ENCODE measurements around the gene ATXN1.

The ATXN1 gene

DNA sequence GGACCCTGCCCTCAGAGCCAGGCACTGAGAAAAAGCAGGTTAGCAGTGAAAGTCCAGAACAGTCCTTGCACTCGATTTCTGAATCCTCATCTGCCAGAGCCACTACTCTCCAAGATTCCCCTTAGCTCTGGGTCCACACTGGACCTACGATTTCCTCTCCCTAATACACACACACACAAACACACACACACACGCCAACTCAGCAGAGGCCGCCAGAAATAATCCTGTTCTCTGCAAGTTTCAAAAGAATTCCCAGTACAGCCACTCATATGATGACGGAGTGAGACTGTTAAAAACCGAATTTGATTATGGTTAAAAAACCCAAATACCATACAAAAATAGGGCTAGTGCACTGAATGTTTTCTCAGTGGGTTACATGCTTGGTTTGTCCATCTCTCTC is 432.0 kb downstream of the ATXN1 start:
- Histone ChIP-seq H3K9me3 (ENCODE audit: insufficient read depth, low read length) (no peaks in the 10 kb centered on the region), H3K9ac (ENCODE audit: low read length) (no peak overlapping the region), H4K20me1 (ENCODE audit: insufficient read depth, low read length) (no peaks in the 10 kb centered on the region), H3K36me3 (replicated peaks; ENCODE audit: low read depth, low read length) (no peaks in the 10 kb centered on the region), H3K27me3 (ENCODE audit: low read depth, low read length) (peaks cover 7% of the 10 kb centered on the region), H3K4me2 (ENCODE audit: low read length) (no peak overlapping the region), H3K27ac (ENCODE audit: low read length) (no peak overlapping the region), H3K79me2 (ENCODE audit: low read length) (no peaks in the 10 kb centered on the region), H3K4me3 (ENCODE audit: low read length) (no peak overlapping the region), H2AFZ (ENCODE audit: low read depth, low read length) (no peak overlapping the region), H3K4me1 (ENCODE audit: low read length) (peaks cover 7% of the 10 kb centered on the region; the same call in 1 of the 2 replicates)
- TF ChIP-seq EZH2phosphoT487 (IDR thresholded peaks at IDR 0.05; ENCODE audit: low read depth) = no peak
- TF ChIP-seq, protein P1, sequence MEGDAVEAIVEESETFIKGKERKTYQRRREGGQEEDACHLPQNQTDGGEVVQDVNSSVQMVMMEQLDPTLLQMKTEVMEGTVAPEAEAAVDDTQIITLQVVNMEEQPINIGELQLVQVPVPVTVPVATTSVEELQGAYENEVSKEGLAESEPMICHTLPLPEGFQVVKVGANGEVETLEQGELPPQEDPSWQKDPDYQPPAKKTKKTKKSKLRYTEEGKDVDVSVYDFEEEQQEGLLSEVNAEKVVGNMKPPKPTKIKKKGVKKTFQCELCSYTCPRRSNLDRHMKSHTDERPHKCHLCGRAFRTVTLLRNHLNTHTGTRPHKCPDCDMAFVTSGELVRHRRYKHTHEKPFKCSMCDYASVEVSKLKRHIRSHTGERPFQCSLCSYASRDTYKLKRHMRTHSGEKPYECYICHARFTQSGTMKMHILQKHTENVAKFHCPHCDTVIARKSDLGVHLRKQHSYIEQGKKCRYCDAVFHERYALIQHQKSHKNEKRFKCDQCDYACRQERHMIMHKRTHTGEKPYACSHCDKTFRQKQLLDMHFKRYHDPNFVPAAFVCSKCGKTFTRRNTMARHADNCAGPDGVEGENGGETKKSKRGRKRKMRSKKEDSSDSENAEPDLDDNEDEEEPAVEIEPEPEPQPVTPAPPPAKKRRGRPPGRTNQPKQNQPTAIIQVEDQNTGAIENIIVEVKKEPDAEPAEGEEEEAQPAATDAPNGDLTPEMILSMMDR (IDR thresholded peaks at IDR 0.05; ENCODE audit: low read depth, low read length) = no peak

DNA sequence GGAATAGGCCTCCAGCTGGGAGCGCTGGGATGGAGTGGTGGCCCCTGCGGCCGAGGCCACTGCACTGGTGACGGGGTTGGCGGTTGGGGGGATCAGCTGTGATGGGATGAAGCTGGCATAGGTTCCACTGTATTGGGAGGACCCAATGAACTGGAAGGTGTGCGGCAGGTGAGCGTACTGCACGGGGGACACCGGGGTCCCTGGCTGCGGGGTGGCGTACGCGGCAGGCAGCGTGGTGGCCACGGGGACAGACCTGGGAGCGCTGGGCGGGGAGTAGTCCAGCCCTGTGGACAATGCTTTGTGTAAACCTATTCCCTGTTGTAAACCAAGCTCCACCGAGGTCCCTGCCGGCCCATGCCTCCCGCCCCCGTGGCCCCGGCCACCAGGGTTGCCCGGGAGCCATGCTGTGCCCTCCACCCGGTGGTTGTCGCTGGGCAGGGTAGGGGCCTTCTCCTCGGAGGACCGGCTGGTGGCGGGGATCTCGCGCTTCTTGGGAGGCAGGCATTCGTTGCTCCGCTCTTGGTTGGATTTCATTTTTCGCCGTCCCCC is 433.4 kb downstream of the ATXN1 start:
- H3K4me2 ChIP-seq (ENCODE audit: low read length) = no peak overlapping the region
- H3K79me2 ChIP-seq (ENCODE audit: low read length) = no peaks in the 10 kb centered on the region
- TF ChIP-seq, protein P1 (IDR thresholded peaks at IDR 0.05; ENCODE audit: low read depth, low read length) = no peak
- no peak for TF ChIP-seq EZH2phosphoT487 (IDR thresholded peaks at IDR 0.05; ENCODE audit: low read depth)
- H2AFZ ChIP-seq (ENCODE audit: low read depth, low read length) = no peak overlapping the region
- H3K27me3 ChIP-seq (ENCODE audit: low read depth, low read length) = peaks cover 7% of the 10 kb centered on the region
- H3K4me3 ChIP-seq (ENCODE audit: low read length) = no peak overlapping the region
- no peaks in the 10 kb centered on the region for H4K20me1 ChIP-seq (ENCODE audit: insufficient read depth, low read length)
- no peaks in the 10 kb centered on the region for H3K36me3 ChIP-seq (replicated peaks; ENCODE audit: low read depth, low read length)
- no peak overlapping the region for H3K27ac ChIP-seq (ENCODE audit: low read length)
- no peaks in the 10 kb centered on the region for H3K9me3 ChIP-seq (ENCODE audit: insufficient read depth, low read length)
- H3K9ac ChIP-seq (ENCODE audit: low read length) = no peak overlapping the region
- H3K4me1 ChIP-seq (ENCODE audit: low read length) = peaks cover 8% of the 10 kb centered on the region; the same call in 1 of the 2 replicates

DNA sequence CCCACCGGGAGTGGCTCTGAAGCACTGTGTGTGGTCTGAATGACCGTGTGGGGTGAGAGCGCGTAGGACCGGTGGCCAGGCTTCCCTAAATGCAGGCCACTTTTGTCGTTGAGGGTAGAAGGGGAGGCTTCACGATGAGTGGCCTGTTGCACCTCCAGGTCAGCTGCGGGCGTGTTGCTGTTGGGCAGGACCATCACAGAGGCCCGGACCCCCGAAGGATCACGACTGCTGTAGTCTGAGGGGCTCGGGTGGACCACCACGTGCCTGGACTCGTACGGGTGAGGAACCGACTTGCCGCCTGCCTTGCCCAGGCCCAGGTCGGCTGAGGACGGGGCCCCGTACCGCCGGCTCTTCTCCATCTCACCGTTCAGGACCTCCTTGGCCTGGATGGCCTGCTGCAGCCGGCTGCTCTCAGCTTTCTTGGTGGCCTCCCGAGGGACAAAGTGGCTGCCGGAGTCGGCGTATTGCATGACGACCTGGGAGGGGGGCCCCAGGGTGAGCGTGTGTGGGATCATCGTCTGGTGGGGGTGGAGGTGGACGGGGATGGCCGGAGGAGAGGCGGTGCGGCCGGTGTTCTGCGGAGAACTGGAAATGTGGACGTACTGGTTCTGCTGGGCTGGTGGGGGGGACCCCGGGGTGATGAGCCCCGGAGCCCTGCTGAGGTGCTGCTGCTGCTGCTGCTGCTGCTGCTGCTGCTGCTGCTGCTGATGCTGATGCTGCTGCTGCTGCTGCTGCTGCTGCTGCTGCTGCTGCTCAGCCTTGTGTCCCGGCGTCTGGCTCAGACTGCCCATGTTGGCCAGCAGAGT is 434.1 kb downstream of the ATXN1 start:
- TF ChIP-seq EZH2phosphoT487 (IDR thresholded peaks at IDR 0.05; ENCODE audit: low read depth) = no peak
- TF ChIP-seq, protein P1 (IDR thresholded peaks at IDR 0.05; ENCODE audit: low read depth, low read length) = no peak
- Histone ChIP-seq H3K27ac (ENCODE audit: low read length) (no peak overlapping the region), H3K4me1 (ENCODE audit: low read length) (peaks cover 10% of the 10 kb centered on the region; the same call in 1 of the 2 replicates)

DNA sequence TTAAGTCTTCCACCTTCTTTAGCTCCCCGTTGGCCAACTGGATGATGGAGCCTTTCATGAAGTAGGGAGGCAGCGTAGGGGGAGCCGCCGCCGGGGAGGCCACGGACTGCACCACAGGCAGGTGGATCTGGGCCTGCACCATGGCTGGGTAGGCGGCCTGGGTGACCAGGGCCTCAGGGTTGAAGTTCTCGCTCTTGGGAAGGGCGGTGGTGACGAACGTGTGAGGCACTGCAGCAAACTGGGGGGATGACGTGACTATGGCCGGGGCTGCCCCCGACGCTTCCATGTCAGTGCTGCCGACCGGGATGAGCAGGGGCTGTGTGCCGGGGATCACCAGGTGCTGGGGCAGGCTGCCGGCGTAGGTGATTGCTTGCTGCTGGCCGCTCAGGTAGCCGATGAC is 434.7 kb downstream of the ATXN1 start:
- H3K4me1 ChIP-seq (ENCODE audit: low read length) = peaks cover 5% of the 10 kb centered on the region; the same call in 1 of the 2 replicates
- H3K79me2 ChIP-seq (ENCODE audit: low read length) = no peaks in the 10 kb centered on the region
- no peak overlapping the region for H2AFZ ChIP-seq (ENCODE audit: low read depth, low read length)
- peaks cover 13% of the 10 kb centered on the region for H3K27me3 ChIP-seq (ENCODE audit: low read depth, low read length)
- H3K4me2 ChIP-seq (ENCODE audit: low read length) = no peak overlapping the region
- no peaks in the 10 kb centered on the region for H3K36me3 ChIP-seq (replicated peaks; ENCODE audit: low read depth, low read length)
- TF ChIP-seq EZH2phosphoT487 (IDR thresholded peaks at IDR 0.05; ENCODE audit: low read depth) = no peak
- TF ChIP-seq, protein P1 (IDR thresholded peaks at IDR 0.05; ENCODE audit: low read depth, low read length) = no peak
- H3K9ac ChIP-seq (ENCODE audit: low read length) = no peak overlapping the region
- no peak overlapping the region for H3K4me3 ChIP-seq (ENCODE audit: low read length)
- no peaks in the 10 kb centered on the region for H4K20me1 ChIP-seq (ENCODE audit: insufficient read depth, low read length)
- no peak overlapping the region for H3K27ac ChIP-seq (ENCODE audit: low read length)
- no peaks in the 10 kb centered on the region for H3K9me3 ChIP-seq (ENCODE audit: insufficient read depth, low read length)

More for the DNA sequence above, 434.1 kb downstream of the ATXN1 start:
- Histone ChIP-seq H4K20me1 (ENCODE audit: insufficient read depth, low read length) (no peaks in the 10 kb centered on the region), H3K4me2 (ENCODE audit: low read length) (no peak overlapping the region), H3K9ac (ENCODE audit: low read length) (no peak overlapping the region), H3K36me3 (replicated peaks; ENCODE audit: low read depth, low read length) (no peaks in the 10 kb centered on the region), H2AFZ (ENCODE audit: low read depth, low read length) (no peak overlapping the region), H3K4me3 (ENCODE audit: low read length) (no peak overlapping the region), H3K79me2 (ENCODE audit: low read length) (no peaks in the 10 kb centered on the region), H3K9me3 (ENCODE audit: insufficient read depth, low read length) (no peaks in the 10 kb centered on the region), H3K27me3 (ENCODE audit: low read depth, low read length) (peaks cover 9% of the 10 kb centered on the region)
